MG63 (cell line): ENCODE data around the gene NGRN. TPM values are rescaled to one million over a fixed set of nuclear protein-coding genes. Genes with fewer than 3 reads are reported as not detected.

Source experiments
- DNase-seq: peaks from one replicate; pipeline ENCODE4 v3.0.0-alpha.2; 2020
- H3K27me3 ChIP-seq: fragments of 250-450 bp; sonication (Bioruptor Pico); 2 replicates; pipeline ENCODE4 v1.5.1; 2020; ENCODE audit warnings: mild to moderate bottlenecking, moderate library complexity
- H3K36me3 ChIP-seq: fragments of 250-450 bp; sonication (Bioruptor Pico); 2 replicates; pipeline ENCODE4 v1.5.1; 2020; ENCODE audit warnings: mild to moderate bottlenecking, moderate library complexity
- H3K4me3 ChIP-seq: fragments of 250-450 bp; sonication (Bioruptor Pico); 2 replicates; pipeline ENCODE4 v1.5.1; 2020; ENCODE audit warnings: mild to moderate bottlenecking, moderate library complexity
- H3K9me3 ChIP-seq: fragments of 250-450 bp; sonication (Bioruptor Pico); 2 replicates; pipeline ENCODE4 v1.5.1; 2020; ENCODE audit warnings: mild to moderate bottlenecking, moderate library complexity
- total RNA-seq: library from RNA; depleted of rRNA; stranded (reverse); fragments of >200 nt; shearing (Covaris generic); gene quantifications from 2 replicates; pipeline ENCODE4 v1.2.3, GENCODE V29; 2014; ENCODE audit warnings: low replicate concordance; rRNA removed

Gene NGRN
- total RNA-seq, 1 experiment from 2014 or later, result 134 TPM

DNA sequence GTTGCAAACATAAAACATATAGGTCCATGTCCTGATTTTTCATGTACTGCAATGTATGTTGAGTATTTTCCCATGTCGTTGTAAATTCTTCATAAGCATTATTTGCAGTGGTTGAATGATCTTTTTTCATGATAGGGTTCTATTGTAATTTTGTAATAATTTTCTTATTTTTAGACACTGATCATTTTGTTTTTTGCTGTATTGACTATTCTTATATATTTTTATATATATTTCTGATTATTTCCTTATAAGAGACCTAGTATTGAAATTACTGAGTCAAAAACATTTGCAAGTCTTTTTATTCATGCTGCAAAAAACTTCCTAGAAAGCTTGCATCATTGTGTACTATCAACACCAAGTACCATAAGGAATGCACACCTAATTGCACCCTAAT is 55.4 kb downstream of the NGRN start:
- no peak for DNase-seq
- no peaks in the 10 kb centered on the region for H3K36me3 ChIP-seq
- no peak overlapping the region for H3K4me3 ChIP-seq

More for the DNA sequence above, 55.4 kb downstream of the NGRN start:
- Histone ChIP-seq H3K9me3 (no peaks in the 10 kb centered on the region), H3K27me3 (no peaks in the 10 kb centered on the region; the same call in 1 of the 2 replicates)

Other genes with a start within 250 kb of the NGRN start
- gene IDH2, start 163.2 kb upstream of the NGRN start, total RNA-seq, result 45.7 and 57.2 TPM in 2 replicates
- 3.7 and 19.0 TPM in 2 replicates for gene SEMA4B, start 64.3 kb upstream of the NGRN start, total RNA-seq
- gene CIB1, start 31.7 kb upstream of the NGRN start, total RNA-seq, result 48.7 and 158 TPM in 2 replicates
- gene GDPGP1, start 31.5 kb upstream of the NGRN start, total RNA-seq, result 0.86 and 6.4 TPM in 2 replicates
- 0.07 TPM in 1 of 2 replicates, not detected in the other for gene TTLL13, start 16.1 kb upstream of the NGRN start, total RNA-seq
- 0.07 TPM in 1 of 2 replicates, not detected in the other for gene ZNF774, start 86.6 kb downstream of the NGRN start, total RNA-seq
- 52.8 and 81.8 TPM in 2 replicates for gene IQGAP1, start 122.6 kb downstream of the NGRN start, total RNA-seq